Measurements from ENCODE around the gene ADGRG7. TPM values are rescaled to one million over a fixed set of nuclear protein-coding genes. Genes with fewer than 3 reads are reported as not detected.

The ADGRG7 gene
- total and polyA plus RNA-seq, 2 of the 13 experiments (the other 11 are each of a cell fraction or from before 2014, with no cell fraction given), result not detected

DNA sequence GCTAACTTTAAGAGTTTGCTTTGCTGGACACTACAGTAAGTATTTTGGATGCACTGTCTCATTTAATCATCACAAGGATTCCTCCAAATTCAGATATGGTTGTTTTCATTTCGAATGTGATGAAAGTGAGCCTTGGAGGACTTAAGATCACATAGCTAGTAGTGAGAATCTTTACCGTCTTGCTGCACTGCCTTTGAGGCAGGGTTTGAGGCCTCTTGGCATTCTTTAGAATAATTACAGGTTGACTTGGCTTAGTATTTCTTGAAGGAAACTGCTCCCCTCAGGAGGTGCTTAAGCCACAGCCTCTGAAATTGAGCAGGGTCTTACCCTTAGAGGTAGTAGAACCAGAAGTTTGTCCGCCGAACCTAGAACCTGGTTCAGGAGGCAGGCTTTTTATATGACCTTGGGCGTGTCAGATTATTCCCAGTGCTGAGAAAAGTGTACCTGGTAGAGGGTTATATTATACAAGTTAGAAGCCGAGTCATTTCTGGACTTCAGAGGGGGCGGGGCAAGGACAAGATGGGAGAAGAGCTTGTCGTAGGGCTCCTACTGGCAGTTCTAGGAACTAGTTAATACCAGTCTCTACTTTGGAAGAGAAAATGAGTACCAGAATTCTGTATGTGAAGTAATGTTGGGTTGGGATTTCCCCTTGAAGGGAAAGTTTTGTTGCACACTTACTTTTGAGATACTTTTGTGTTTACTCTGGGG, 101.0 kb downstream of the ADGRG7 start:
- Histone ChIP-seq H3K27ac (ENCODE audit: extremely low read length, insufficient read depth, low read length) (peak overlapping the region; percentile 95), H3K9me3 (ENCODE audit: low read length) (no peaks in the 10 kb centered on the region), H3K4me1 (ENCODE audit: insufficient read depth, low read length) (peaks cover 49% of the 10 kb centered on the region), H3K9ac (ENCODE audit: insufficient read depth, low read depth, low read length) (peak overlapping the region; percentile 81), H3K36me3 (replicated peaks in 1 of 2; ENCODE audit: control insufficient read depth in 1 of 2, insufficient read depth in 2 of 2, low read length in 2 of 2) (peaks cover 1 to 21% of the 10 kb centered on the region in 2 experiments; a peak in 3 of 5 replicates), H3K27me3 (ENCODE audit: control insufficient read depth in 1 of 2, insufficient read depth in 2 of 2, low read length in 2 of 2) (no peaks in the 10 kb centered on the region; a peak in 1 of 5 replicates), H3K79me2 (ENCODE audit: insufficient read depth, low read length) (peaks cover 55% of the 10 kb centered on the region), H3K4me3 (replicated peaks in 1 of 3; ENCODE audit: insufficient read depth in 1 of 3, low read depth in 2 of 3, low read length in 3 of 3) (peak overlapping the region; percentile 68 to 91 (median 82)), H3K4me2 (ENCODE audit: low read depth, low read length) (peak overlapping the region; percentile 70), H2AFZ (ENCODE audit: low read length) (no peak overlapping the region), H4K20me1 (ENCODE audit: insufficient read depth, low read length) (peaks cover 23% of the 10 kb centered on the region)
- DNase-seq (ENCODE audit: low spot score), result peak; percentile 58
- FAIRE-seq, result no peak
- in situ Hi-C loops (cut with HindIII; ENCODE audit: extremely low pct_ligation_motif_present, low pct_unique_long_range_greater_than_20kb) (loop anchor here (25.0 kb wide), 3 partner anchors 98 to 898 kb away; partner anchors contain the start of genes ADGRG7 and CMSS1), intact Hi-C loops (cut with micrococcal nuclease; ENCODE audit: unreplicated experiment) (loop anchor here (10.0 kb wide), 2 partner anchors 396 to 896 kb away; partner anchors contain the start of gene CMSS1)
- ATAC-seq, result peak; percentile 19
- CTCF ChIA-PET (ENCODE audit: low intra/inter-chr PET ratio, low total read pairs), result no interaction called here
- POLR2A ChIA-PET, result interaction anchor here (0.7 to 1.8 kb wide), 10 partner anchors 13 to 863 kb away, joined by 3 to 6 read pairs (median 4); partner anchors contain the start of genes LNP1, TBC1D23 and TOMM70
- WGBS (ENCODE audit: low lambda C conversion rate), result 8% methylated on average over 8 of the region's 8 CpGs
- BruUV-seq (replicated peaks), result no TSS peak
- TF ChIP-seq, protein P1, sequence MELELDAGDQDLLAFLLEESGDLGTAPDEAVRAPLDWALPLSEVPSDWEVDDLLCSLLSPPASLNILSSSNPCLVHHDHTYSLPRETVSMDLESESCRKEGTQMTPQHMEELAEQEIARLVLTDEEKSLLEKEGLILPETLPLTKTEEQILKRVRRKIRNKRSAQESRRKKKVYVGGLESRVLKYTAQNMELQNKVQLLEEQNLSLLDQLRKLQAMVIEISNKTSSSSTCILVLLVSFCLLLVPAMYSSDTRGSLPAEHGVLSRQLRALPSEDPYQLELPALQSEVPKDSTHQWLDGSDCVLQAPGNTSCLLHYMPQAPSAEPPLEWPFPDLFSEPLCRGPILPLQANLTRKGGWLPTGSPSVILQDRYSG (CRISPR knock-in tag; IDR thresholded peaks at IDR 0.05), result no peak
- TF ChIP-seq SOX13 (IDR thresholded peaks at IDR 0.05) (no peak), SOX13 (CRISPR knock-in tag; conservative IDR thresholded peaks at IDR 0.05 in 1 of 2, IDR thresholded peaks at IDR 0.05 in 1 of 2) (0 out of 4 replicates have a peak, but pooled peaks of 1 of the 2 experiments have one; percentile 41), FOXM1 (CRISPR knock-in tag; IDR thresholded peaks at IDR 0.05) (no peak), RAD21 (CRISPR knock-in tag; IDR thresholded peaks at IDR 0.05) (no peak), SNRNP70 (IDR thresholded peaks at IDR 0.05; ENCODE audit: low read depth, low read length) (no peak), RXRB (CRISPR knock-in tag; IDR thresholded peaks at IDR 0.05; ENCODE audit: borderline replicate concordance) (0 out of 2 replicates have a peak, but pooled peaks have one; percentile 15), SOX5 (CRISPR knock-in tag; IDR thresholded peaks at IDR 0.05; ENCODE audit: borderline replicate concordance) (no peak), ZBTB1 (CRISPR knock-in tag; IDR thresholded peaks at IDR 0.05; ENCODE audit: borderline replicate concordance) (no peak), SIN3A (IDR thresholded peaks at IDR 0.05; ENCODE audit: borderline replicate concordance, low read depth, low read length) (0 out of 2 replicates have a peak, but pooled peaks have one; percentile 1), SIX4 (CRISPR knock-in tag; IDR thresholded peaks at IDR 0.05) (no peak)
- TF ChIP-seq, protein P2, sequence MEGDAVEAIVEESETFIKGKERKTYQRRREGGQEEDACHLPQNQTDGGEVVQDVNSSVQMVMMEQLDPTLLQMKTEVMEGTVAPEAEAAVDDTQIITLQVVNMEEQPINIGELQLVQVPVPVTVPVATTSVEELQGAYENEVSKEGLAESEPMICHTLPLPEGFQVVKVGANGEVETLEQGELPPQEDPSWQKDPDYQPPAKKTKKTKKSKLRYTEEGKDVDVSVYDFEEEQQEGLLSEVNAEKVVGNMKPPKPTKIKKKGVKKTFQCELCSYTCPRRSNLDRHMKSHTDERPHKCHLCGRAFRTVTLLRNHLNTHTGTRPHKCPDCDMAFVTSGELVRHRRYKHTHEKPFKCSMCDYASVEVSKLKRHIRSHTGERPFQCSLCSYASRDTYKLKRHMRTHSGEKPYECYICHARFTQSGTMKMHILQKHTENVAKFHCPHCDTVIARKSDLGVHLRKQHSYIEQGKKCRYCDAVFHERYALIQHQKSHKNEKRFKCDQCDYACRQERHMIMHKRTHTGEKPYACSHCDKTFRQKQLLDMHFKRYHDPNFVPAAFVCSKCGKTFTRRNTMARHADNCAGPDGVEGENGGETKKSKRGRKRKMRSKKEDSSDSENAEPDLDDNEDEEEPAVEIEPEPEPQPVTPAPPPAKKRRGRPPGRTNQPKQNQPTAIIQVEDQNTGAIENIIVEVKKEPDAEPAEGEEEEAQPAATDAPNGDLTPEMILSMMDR (CRISPR knock-in tag; IDR thresholded peaks at IDR 0.05), result 0 out of 2 replicates have a peak, but pooled peaks have one; percentile 5
- TF ChIP-seq, protein P3, sequence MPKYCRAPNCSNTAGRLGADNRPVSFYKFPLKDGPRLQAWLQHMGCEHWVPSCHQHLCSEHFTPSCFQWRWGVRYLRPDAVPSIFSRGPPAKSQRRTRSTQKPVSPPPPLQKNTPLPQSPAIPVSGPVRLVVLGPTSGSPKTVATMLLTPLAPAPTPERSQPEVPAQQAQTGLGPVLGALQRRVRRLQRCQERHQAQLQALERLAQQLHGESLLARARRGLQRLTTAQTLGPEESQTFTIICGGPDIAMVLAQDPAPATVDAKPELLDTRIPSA (CRISPR knock-in tag; IDR thresholded peaks at IDR 0.05; ENCODE audit: borderline replicate concordance), result no peak
- TF ChIP-seq, protein P4, sequence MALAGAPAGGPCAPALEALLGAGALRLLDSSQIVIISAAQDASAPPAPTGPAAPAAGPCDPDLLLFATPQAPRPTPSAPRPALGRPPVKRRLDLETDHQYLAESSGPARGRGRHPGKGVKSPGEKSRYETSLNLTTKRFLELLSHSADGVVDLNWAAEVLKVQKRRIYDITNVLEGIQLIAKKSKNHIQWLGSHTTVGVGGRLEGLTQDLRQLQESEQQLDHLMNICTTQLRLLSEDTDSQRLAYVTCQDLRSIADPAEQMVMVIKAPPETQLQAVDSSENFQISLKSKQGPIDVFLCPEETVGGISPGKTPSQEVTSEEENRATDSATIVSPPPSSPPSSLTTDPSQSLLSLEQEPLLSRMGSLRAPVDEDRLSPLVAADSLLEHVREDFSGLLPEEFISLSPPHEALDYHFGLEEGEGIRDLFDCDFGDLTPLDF (CRISPR knock-in tag; IDR thresholded peaks at IDR 0.05), result no peak
- TF ChIP-seq, protein P5, sequence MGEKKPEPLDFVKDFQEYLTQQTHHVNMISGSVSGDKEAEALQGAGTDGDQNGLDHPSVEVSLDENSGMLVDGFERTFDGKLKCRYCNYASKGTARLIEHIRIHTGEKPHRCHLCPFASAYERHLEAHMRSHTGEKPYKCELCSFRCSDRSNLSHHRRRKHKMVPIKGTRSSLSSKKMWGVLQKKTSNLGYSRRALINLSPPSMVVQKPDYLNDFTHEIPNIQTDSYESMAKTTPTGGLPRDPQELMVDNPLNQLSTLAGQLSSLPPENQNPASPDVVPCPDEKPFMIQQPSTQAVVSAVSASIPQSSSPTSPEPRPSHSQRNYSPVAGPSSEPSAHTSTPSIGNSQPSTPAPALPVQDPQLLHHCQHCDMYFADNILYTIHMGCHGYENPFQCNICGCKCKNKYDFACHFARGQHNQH (CRISPR knock-in tag; IDR thresholded peaks at IDR 0.05), result no peak
- TF ChIP-seq, protein P6, sequence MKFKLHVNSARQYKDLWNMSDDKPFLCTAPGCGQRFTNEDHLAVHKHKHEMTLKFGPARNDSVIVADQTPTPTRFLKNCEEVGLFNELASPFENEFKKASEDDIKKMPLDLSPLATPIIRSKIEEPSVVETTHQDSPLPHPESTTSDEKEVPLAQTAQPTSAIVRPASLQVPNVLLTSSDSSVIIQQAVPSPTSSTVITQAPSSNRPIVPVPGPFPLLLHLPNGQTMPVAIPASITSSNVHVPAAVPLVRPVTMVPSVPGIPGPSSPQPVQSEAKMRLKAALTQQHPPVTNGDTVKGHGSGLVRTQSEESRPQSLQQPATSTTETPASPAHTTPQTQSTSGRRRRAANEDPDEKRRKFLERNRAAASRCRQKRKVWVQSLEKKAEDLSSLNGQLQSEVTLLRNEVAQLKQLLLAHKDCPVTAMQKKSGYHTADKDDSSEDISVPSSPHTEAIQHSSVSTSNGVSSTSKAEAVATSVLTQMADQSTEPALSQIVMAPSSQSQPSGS (CRISPR knock-in tag; IDR thresholded peaks at IDR 0.05), result 0 out of 2 replicates have a peak, but pooled peaks have one; percentile 25
